SH-SY5Y (cell line): ENCODE measurements around the gene NTSR1.

ENCODE experiments used
- GATA2 ChIP-seq: IDR thresholded peaks from 2 replicates; pipeline ENCODE4 v1.6.1; 2011; ENCODE audit warnings: mild to moderate bottlenecking, low read depth, low read length
- GATA3 ChIP-seq: IDR thresholded peaks from 2 replicates; pipeline ENCODE4 v1.6.1; 2011; ENCODE audit warnings: low read depth, mild to moderate bottlenecking, low read length, moderate library complexity

- TF ChIP-seq GATA3 (no peak), GATA2 (no peak)
These were observed 54.2 kb downstream of the NTSR1 start for GRCh38 chr20:62762801-62763368.
